ENCODE measurements around the gene ERP27. TPM values are rescaled to one million over a fixed set of nuclear protein-coding genes. Genes with fewer than 3 reads are reported as not detected.

ERP27 gene
- total RNA-seq, 1 experiment from 2014 or later = not detected

DNA sequence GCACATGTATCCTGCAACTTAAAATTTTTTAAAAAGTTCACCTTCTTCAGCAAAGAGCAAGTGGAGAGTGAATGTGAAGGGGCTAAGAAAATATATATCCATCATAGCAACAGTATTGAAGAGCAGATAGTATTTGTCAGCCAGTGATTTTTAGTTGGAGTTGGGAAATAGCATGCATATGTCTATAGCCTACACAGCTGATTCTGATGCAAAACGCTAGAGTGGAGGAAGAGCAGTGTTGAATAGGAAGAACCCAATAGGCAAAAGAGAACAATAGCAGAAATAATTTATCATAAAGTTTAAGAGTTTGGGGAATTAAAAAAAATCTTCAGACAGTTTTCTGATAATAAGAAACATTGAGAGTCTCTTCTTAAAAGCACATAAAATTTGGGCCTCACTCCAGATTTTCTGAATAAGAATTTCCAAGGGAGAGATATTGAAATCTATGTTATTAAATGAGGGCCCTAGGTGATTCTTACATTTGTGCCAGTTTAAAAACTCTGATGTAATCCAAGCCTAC lies 46.5 kb upstream of the ERP27 start:
- Histone ChIP-seq H3K4me3 (ENCODE audit: low read depth in 2 of 2, low read length in 2 of 2) (no peak overlapping the region), H3K4me1 (ENCODE audit: control insufficient read depth, insufficient read depth, low read length) (no peaks in the 10 kb centered on the region), H3K9me3 (ENCODE audit: control insufficient read depth, insufficient read depth, low read depth, low read length) (no peaks in the 10 kb centered on the region), H3K27me3 (ENCODE audit: control insufficient read depth, insufficient read depth, low read length) (no peaks in the 10 kb centered on the region), H3K27ac (ENCODE audit: low read length) (no peak overlapping the region), H3K36me3 (ENCODE audit: control insufficient read depth, insufficient read depth, low read length) (no peaks in the 10 kb centered on the region)
- POLR2A ChIA-PET = no interaction called here
- TF ChIP-seq TCF7L2 (IDR thresholded peaks at IDR 0.05; ENCODE audit: low read depth, low read length) (no peak), SIN3A (IDR thresholded peaks at IDR 0.05; ENCODE audit: borderline replicate concordance, insufficient read depth, low read depth, low read length) (no peak), POLR2AphosphoS5 (IDR thresholded peaks at IDR 0.05; ENCODE audit: low read depth, low read length) (no peak)
- TF ChIP-seq, protein P1, sequence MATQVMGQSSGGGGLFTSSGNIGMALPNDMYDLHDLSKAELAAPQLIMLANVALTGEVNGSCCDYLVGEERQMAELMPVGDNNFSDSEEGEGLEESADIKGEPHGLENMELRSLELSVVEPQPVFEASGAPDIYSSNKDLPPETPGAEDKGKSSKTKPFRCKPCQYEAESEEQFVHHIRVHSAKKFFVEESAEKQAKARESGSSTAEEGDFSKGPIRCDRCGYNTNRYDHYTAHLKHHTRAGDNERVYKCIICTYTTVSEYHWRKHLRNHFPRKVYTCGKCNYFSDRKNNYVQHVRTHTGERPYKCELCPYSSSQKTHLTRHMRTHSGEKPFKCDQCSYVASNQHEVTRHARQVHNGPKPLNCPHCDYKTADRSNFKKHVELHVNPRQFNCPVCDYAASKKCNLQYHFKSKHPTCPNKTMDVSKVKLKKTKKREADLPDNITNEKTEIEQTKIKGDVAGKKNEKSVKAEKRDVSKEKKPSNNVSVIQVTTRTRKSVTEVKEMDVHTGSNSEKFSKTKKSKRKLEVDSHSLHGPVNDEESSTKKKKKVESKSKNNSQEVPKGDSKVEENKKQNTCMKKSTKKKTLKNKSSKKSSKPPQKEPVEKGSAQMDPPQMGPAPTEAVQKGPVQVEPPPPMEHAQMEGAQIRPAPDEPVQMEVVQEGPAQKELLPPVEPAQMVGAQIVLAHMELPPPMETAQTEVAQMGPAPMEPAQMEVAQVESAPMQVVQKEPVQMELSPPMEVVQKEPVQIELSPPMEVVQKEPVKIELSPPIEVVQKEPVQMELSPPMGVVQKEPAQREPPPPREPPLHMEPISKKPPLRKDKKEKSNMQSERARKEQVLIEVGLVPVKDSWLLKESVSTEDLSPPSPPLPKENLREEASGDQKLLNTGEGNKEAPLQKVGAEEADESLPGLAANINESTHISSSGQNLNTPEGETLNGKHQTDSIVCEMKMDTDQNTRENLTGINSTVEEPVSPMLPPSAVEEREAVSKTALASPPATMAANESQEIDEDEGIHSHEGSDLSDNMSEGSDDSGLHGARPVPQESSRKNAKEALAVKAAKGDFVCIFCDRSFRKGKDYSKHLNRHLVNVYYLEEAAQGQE (IDR thresholded peaks at IDR 0.05; ENCODE audit: insufficient read depth in 1 of 2, low read depth in 2 of 2, low read length in 1 of 2) = no peak
- TF ChIP-seq, protein P2, sequence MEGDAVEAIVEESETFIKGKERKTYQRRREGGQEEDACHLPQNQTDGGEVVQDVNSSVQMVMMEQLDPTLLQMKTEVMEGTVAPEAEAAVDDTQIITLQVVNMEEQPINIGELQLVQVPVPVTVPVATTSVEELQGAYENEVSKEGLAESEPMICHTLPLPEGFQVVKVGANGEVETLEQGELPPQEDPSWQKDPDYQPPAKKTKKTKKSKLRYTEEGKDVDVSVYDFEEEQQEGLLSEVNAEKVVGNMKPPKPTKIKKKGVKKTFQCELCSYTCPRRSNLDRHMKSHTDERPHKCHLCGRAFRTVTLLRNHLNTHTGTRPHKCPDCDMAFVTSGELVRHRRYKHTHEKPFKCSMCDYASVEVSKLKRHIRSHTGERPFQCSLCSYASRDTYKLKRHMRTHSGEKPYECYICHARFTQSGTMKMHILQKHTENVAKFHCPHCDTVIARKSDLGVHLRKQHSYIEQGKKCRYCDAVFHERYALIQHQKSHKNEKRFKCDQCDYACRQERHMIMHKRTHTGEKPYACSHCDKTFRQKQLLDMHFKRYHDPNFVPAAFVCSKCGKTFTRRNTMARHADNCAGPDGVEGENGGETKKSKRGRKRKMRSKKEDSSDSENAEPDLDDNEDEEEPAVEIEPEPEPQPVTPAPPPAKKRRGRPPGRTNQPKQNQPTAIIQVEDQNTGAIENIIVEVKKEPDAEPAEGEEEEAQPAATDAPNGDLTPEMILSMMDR (IDR thresholded peaks at IDR 0.05) = no peak
- BruUV-seq (replicated peaks) = no TSS peak
- no peak for DNase-seq (ENCODE audit: low read depth, low spot score)
- intact Hi-C loops (cut with micrococcal nuclease; ENCODE audit: unreplicated experiment) (no loop called here), in situ Hi-C loops (cut with HindIII; ENCODE audit: low pct_unique_long_range_greater_than_20kb, low sequenced_read_pairs) (no loop called here)
- no peak for ATAC-seq
- CTCF ChIA-PET = no interaction called here

DNA sequence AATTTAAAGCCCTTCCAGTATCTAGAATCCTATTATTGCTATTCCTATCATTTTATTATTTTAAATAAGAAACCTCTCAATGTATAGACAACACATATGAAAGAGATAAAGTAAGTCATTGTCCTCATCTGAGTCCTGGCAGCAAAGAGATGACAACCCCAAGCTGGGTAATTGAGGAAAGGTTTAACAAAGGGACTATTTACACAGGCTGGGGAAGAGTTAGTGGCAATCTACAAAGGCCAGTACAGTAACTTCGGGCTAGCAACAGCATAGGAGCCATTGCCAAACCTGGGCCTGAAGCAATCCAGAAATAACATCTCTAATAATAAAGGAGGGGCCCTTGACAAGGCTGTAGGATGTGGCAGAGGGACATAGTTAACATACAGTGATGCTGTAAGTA lies 45.7 kb upstream of the ERP27 start:
- TF ChIP-seq, protein P2 (IDR thresholded peaks at IDR 0.05) = no peak
- TF ChIP-seq SIN3A (IDR thresholded peaks at IDR 0.05; ENCODE audit: borderline replicate concordance, insufficient read depth, low read depth, low read length) (no peak), POLR2AphosphoS5 (IDR thresholded peaks at IDR 0.05; ENCODE audit: low read depth, low read length) (no peak), TCF7L2 (IDR thresholded peaks at IDR 0.05; ENCODE audit: low read depth, low read length) (no peak)
- TF ChIP-seq, protein P1 (IDR thresholded peaks at IDR 0.05; ENCODE audit: insufficient read depth in 1 of 2, low read depth in 2 of 2, low read length in 1 of 2) = no peak

More for the DNA sequence above, 45.7 kb upstream of the ERP27 start:
- no peaks in the 10 kb centered on the region for H3K36me3 ChIP-seq (ENCODE audit: control insufficient read depth, insufficient read depth, low read length)
- ATAC-seq = no peak
- H3K27me3 ChIP-seq (ENCODE audit: control insufficient read depth, insufficient read depth, low read length) = no peaks in the 10 kb centered on the region
- no peak for DNase-seq (ENCODE audit: low read depth, low spot score)
- no peaks in the 10 kb centered on the region for H3K4me1 ChIP-seq (ENCODE audit: control insufficient read depth, insufficient read depth, low read length)
- H3K9me3 ChIP-seq (ENCODE audit: control insufficient read depth, insufficient read depth, low read depth, low read length) = no peaks in the 10 kb centered on the region
- ChIA-PET CTCF (no interaction called here), POLR2A (no interaction called here)
- intact Hi-C loops (cut with micrococcal nuclease; ENCODE audit: unreplicated experiment) = no loop called here
- no peak overlapping the region for H3K4me3 ChIP-seq (ENCODE audit: low read depth in 2 of 2, low read length in 2 of 2)
- no TSS peak for BruUV-seq (replicated peaks)
- in situ Hi-C loops (cut with HindIII; ENCODE audit: low pct_unique_long_range_greater_than_20kb, low sequenced_read_pairs) = no loop called here
- no peak overlapping the region for H3K27ac ChIP-seq (ENCODE audit: low read length)
